ENCODE measurements around the gene C5orf24. TPM values are rescaled to one million over a fixed set of nuclear protein-coding genes. Genes with fewer than 3 reads are reported as not detected.

Gene C5orf24
- total and polyA plus RNA-seq, 7 donors = 16.0 to 31.4 (median 25.7) TPM

GRCh38 chr5:134813827-134814226 lies 31.9 kb upstream of the C5orf24 start:
- H3K27me3 ChIP-seq (ENCODE audit: insufficient read depth in 3 of 3, low read length in 2 of 3) = no peaks in the 10 kb centered on the region
- no peaks in the 10 kb centered on the region for H3K9me3 ChIP-seq
- DNase-seq (no peak), ATAC-seq (no peak)
- H3K27ac ChIP-seq = no peak overlapping the region
- no peak for TF ChIP-seq CTCF (IDR thresholded peaks at IDR 0.05)
- H3K36me3 ChIP-seq (ENCODE audit: insufficient read depth in 1 of 2, low read depth in 1 of 2) = peaks cover 0 to 91% of the 10 kb centered on the region in 2 donors
- no peaks in the 10 kb centered on the region for H3K4me1 ChIP-seq
- intact Hi-C loops (cut with DNase I) = no loop called here
- no peak overlapping the region for H3K4me3 ChIP-seq

- Histone ChIP-seq H3K4me1 (no peaks in the 10 kb centered on the region), H3K36me3 (ENCODE audit: insufficient read depth in 1 of 2, low read depth in 1 of 2) (peaks cover 6 to 98% of the 10 kb centered on the region in 2 donors), H3K9me3 (no peaks in the 10 kb centered on the region), H3K27ac (no peak overlapping the region), H3K4me3 (no peak overlapping the region), H3K27me3 (ENCODE audit: insufficient read depth in 3 of 3, low read length in 2 of 3) (no peaks in the 10 kb centered on the region)
- 90 to 91% (median 90%) methylated on average over 4 of the region's 4 CpGs for WGBS, 3 donors
- intact Hi-C loops (cut with DNase I) = loop anchor here (5.0 kb wide), 2 partner anchors 35 to 45 kb away; no protein-coding TSS in a partner anchor
- ATAC-seq (no peak), DNase-seq (no peak)
- no peak for TF ChIP-seq CTCF (IDR thresholded peaks at IDR 0.05)
Measured at GRCh38 chr5:134817006-134817405, 28.8 kb upstream of the C5orf24 start.

- no peaks in the 10 kb centered on the region for H3K27me3 ChIP-seq (ENCODE audit: insufficient read depth in 3 of 3, low read length in 2 of 3)
- intact Hi-C loops (cut with DNase I) = loop anchor here (5.0 kb wide), 2 partner anchors 36 to 46 kb away; no protein-coding TSS in a partner anchor
- DNase-seq (no peak), ATAC-seq (no peak)
- no peak overlapping the region for H3K4me3 ChIP-seq
- H3K36me3 ChIP-seq (ENCODE audit: insufficient read depth in 1 of 2, low read depth in 1 of 2) = peaks cover 6 to 98% of the 10 kb centered on the region in 2 donors
- no peak for TF ChIP-seq CTCF (IDR thresholded peaks at IDR 0.05)
- WGBS, 3 donors = 57 to 77% (median 72%) methylated on average over 4 of the region's 4 CpGs
- H3K4me1 ChIP-seq = no peaks in the 10 kb centered on the region
- H3K27ac ChIP-seq = no peak overlapping the region
- H3K9me3 ChIP-seq = no peaks in the 10 kb centered on the region
Measured at GRCh38 chr5:134818776-134819175, 27.0 kb upstream of the C5orf24 start.

- Histone ChIP-seq H3K27me3 (ENCODE audit: insufficient read depth in 3 of 3, low read length in 2 of 3) (no peaks in the 10 kb centered on the region), H3K36me3 (ENCODE audit: insufficient read depth in 1 of 2, low read depth in 1 of 2) (peaks cover 6 to 99% of the 10 kb centered on the region in 2 donors), H3K27ac (no peak overlapping the region), H3K4me1 (no peaks in the 10 kb centered on the region), H3K4me3 (no peak overlapping the region), H3K9me3 (no peaks in the 10 kb centered on the region)
- no peak for TF ChIP-seq CTCF (IDR thresholded peaks at IDR 0.05)
- intact Hi-C loops (cut with DNase I) = loop anchor here (5.0 kb wide), 2 partner anchors 37 to 47 kb away; no protein-coding TSS in a partner anchor
- ATAC-seq (peak in 1 of 4 donors; percentile 32), DNase-seq (no peak)
- 82 to 88% (median 88%) methylated on average over 4 of the region's 4 CpGs for WGBS, 3 donors
Measured at GRCh38 chr5:134819407-134819963, 26.3 kb upstream of the C5orf24 start.

GRCh38 chr5:134821841-134822240 lies 23.9 kb upstream of the C5orf24 start:
- no peaks in the 10 kb centered on the region for H3K9me3 ChIP-seq
- WGBS, 3 donors = 36 to 58% (median 50%) methylated on average over 7 of the region's 7 CpGs
- no peaks in the 10 kb centered on the region for H3K27me3 ChIP-seq (ENCODE audit: insufficient read depth in 3 of 3, low read length in 2 of 3)
- no peak overlapping the region for H3K27ac ChIP-seq
- no peak overlapping the region for H3K4me3 ChIP-seq
- peak; percentile 10 to 61 (median 50) for ATAC-seq
- no peak for DNase-seq
- H3K36me3 ChIP-seq (ENCODE audit: insufficient read depth in 1 of 2, low read depth in 1 of 2) = peaks cover 8 to 100% of the 10 kb centered on the region in 2 donors
- no peaks in the 10 kb centered on the region for H3K4me1 ChIP-seq
- no peak for TF ChIP-seq CTCF (IDR thresholded peaks at IDR 0.05)
- intact Hi-C loops (cut with DNase I) = no loop called here
